AG08395 (cell line): Measurements from ENCODE around the gene ANAPC2.

Experiments
- DNase-seq: peaks from one replicate; pipeline ENCODE4 v3.0.0; 2012; ENCODE audit warnings: mixed read lengths, low spot score

Gene ANAPC2

DNA sequence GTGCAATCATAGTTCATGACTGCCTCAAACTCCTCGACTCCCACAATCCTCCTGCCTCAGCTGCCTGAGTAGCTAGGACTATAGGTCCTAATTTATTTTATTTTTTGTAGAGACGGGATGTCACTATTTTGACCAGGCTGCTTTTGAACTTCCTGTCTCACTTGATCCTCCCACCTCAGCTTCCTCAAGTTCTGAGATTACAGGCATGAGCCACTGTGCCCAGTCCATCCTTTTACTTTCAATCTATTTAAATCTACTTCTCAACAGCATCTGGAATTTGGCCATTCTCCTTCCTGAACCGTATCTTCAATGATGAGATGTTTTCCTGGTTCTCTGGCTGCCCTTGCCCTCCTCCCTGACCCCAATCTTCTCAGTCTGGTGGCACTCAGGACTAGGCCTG lies 61.6 kb downstream of the ANAPC2 start:
- DNase-seq: no peak
